Smooth muscle cell (in vitro differentiated cells): ENCODE measurements around the gene H2AZ2. TPM values are rescaled to one million over a fixed set of nuclear protein-coding genes. Genes with fewer than 3 reads are reported as not detected.

ENCODE experiments used
- DNase-seq: peaks from one replicate; lab custom pipeline; 2025; ENCODE audit not compliant: unreplicated experiment; lab: John Stamatoyannopoulos, UW
- H2AFZ ChIP-seq: fragments of 200-600 bp; sonication (generic); 2 replicates; pipeline ENCODE4 v1.6.0; 2016; ENCODE audit warnings: antibody characterized with exemption, low read depth, mild to moderate bottlenecking
- H3F3A ChIP-seq: fragments of 200-600 bp; sonication (generic); 2 replicates; pipeline ENCODE4 v1.6.0; 2017; ENCODE audit warnings: antibody characterized with exemption, low read depth
- H3K27ac ChIP-seq: fragments of 200-600 bp; sonication (generic); 2 replicates; pipeline ENCODE4 v1.5.1; 2016; ENCODE audit warnings: low read depth, mild to moderate bottlenecking
- H3K27me3 ChIP-seq: fragments of 200-600 bp; sonication (generic); 2 replicates; pipeline ENCODE4 v1.6.1; 2016; ENCODE audit warnings: low read depth, mild to moderate bottlenecking
- H3K36me3 ChIP-seq: fragments of 200-600 bp; sonication (generic); 2 replicates; pipeline ENCODE4 v1.5.1; 2016; ENCODE audit warnings: low read depth
- H3K4me1 ChIP-seq: fragments of 200-600 bp; sonication (generic); 2 replicates; pipeline ENCODE4 v1.5.1; 2016; ENCODE audit warnings: low read depth
- H3K4me2 ChIP-seq: fragments of 200-600 bp; sonication (generic); 2 replicates; pipeline ENCODE4 v1.6.0; 2016; ENCODE audit warnings: mild to moderate bottlenecking
- H3K4me3 ChIP-seq: fragments of 200-600 bp; sonication (generic); 2 replicates; pipeline ENCODE4 v1.5.1; 2016; ENCODE audit warnings: mild to moderate bottlenecking
- H3K79me2 ChIP-seq: fragments of 200-600 bp; sonication (generic); 2 replicates; pipeline ENCODE4 v1.6.0; 2016; ENCODE audit warnings: low read depth, mild to moderate bottlenecking
- H3K9ac ChIP-seq: fragments of 200-600 bp; sonication (generic); 2 replicates; pipeline ENCODE4 v1.6.0; 2016; ENCODE audit warnings: low read depth
- H3K9me3 ChIP-seq: fragments of 200-600 bp; sonication (generic); replicated peaks from 2 replicates; pipeline ENCODE4 v1.5.1; 2016; ENCODE audit warnings: low read depth
- H4K20me1 ChIP-seq: fragments of 200-600 bp; sonication (generic); 2 replicates; pipeline ENCODE4 v1.6.0; 2016; ENCODE audit warnings: low read depth
- WGBS: methylation state at CpG from one replicate; pipeline ENCODE4 v1.1.7; 2016; ENCODE audit warnings: low lambda C conversion rate; 5-methylcytosine and 5-hydroxymethylcytosine counted together
- polyA plus RNA-seq: library from polyadenylated mRNA; unstranded; fragments of >200 nt; fragmentation: Nextera tagmentation; extraction: Ambion mirVana; gene quantifications from 2 replicates; pipeline ENCODE4 v1.2.1, GENCODE V29; 2016
- total RNA-seq: library from RNA; depleted of rRNA; stranded (reverse); fragments of >200 nt; gene quantifications from 2 replicates; pipeline ENCODE4 v1.2.3, GENCODE V29; 2014
- TF ChIP-seq, protein P1 (sequence below): fragments of 200-600 bp; sonication (generic); IDR thresholded peaks from 2 replicates; pipeline ENCODE4 v1.5.1; 2017; ENCODE audit warnings: borderline replicate concordance, mild to moderate bottlenecking, antibody characterized with exemption; ENCODE audit not compliant: insufficient read depth, poor library complexity, severe bottlenecking

Gene H2AZ2
- total and polyA plus RNA-seq, 2 experiments from 2014 or later, result 122 to 135 TPM

DNA sequence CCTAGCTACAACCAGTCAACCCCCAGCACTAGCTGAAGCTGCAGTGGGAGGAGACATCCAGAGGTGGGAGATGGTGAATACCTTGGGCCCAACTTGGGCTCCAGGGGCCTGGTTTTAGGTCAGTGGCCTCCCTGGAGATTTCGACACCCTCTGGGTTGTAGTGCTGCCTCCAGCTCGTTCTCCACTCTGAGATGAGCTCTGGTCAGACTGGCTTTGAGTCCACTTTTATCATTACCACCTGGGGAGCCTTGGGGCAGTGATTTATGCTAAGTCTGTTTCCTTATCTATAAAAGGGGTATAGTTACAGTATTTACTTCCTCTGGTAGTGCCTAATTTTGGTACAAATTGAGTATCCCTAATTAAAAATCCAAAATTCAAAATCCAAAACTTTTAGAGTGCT lies 28.6 kb downstream of the H2AZ2 start:
- H3K36me3 ChIP-seq, result no peaks in the 10 kb centered on the region
- no peak for DNase-seq
- H3K9me3 ChIP-seq, result no peaks in the 10 kb centered on the region
- TF ChIP-seq, protein P1, sequence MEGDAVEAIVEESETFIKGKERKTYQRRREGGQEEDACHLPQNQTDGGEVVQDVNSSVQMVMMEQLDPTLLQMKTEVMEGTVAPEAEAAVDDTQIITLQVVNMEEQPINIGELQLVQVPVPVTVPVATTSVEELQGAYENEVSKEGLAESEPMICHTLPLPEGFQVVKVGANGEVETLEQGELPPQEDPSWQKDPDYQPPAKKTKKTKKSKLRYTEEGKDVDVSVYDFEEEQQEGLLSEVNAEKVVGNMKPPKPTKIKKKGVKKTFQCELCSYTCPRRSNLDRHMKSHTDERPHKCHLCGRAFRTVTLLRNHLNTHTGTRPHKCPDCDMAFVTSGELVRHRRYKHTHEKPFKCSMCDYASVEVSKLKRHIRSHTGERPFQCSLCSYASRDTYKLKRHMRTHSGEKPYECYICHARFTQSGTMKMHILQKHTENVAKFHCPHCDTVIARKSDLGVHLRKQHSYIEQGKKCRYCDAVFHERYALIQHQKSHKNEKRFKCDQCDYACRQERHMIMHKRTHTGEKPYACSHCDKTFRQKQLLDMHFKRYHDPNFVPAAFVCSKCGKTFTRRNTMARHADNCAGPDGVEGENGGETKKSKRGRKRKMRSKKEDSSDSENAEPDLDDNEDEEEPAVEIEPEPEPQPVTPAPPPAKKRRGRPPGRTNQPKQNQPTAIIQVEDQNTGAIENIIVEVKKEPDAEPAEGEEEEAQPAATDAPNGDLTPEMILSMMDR, result no peak
- no peaks in the 10 kb centered on the region for H3K27me3 ChIP-seq
- H3K27ac ChIP-seq, result no peak overlapping the region
- no peak overlapping the region for H3K4me3 ChIP-seq
- no peak overlapping the region for H3K9ac ChIP-seq
- H3K4me2 ChIP-seq, result no peak overlapping the region
- no peak overlapping the region for H2AFZ ChIP-seq
- WGBS, result 64% methylated on average over 2 of the region's 2 CpGs
- H4K20me1 ChIP-seq, result no peaks in the 10 kb centered on the region
- H3F3A ChIP-seq, result no peaks in the 10 kb centered on the region
- H3K79me2 ChIP-seq, result no peaks in the 10 kb centered on the region
- no peaks in the 10 kb centered on the region for H3K4me1 ChIP-seq

DNA sequence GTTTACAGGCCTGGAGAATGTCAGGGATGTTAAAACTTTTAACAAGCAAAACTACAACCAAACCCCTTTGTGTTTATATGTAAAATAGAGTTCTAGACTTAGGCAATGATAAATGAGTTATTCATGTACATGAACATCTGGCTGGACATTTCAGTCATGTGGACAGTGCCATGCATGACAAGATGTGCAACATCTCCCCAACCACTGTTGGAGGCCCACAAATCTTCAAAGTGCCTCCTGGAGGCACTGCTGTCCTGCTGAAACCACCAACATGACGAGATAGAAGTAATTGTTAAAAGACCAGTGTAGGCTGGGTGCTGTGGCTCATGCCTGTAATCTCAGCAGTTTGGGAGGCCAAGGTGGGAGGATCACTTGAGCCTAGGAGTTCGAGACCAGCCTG lies 33.0 kb downstream of the H2AZ2 start:
- DNase-seq, result no peak
- Histone ChIP-seq H2AFZ (no peak overlapping the region), H3F3A (no peaks in the 10 kb centered on the region), H3K4me2 (no peak overlapping the region), H3K79me2 (no peaks in the 10 kb centered on the region), H3K27me3 (no peaks in the 10 kb centered on the region), H3K27ac (no peak overlapping the region), H3K36me3 (no peaks in the 10 kb centered on the region), H4K20me1 (no peaks in the 10 kb centered on the region), H3K4me3 (no peak overlapping the region), H3K4me1 (no peaks in the 10 kb centered on the region), H3K9ac (no peak overlapping the region), H3K9me3 (no peaks in the 10 kb centered on the region)
- 94% methylated on average over 2 of the region's 2 CpGs for WGBS
- TF ChIP-seq, protein P1, result no peak

DNA sequence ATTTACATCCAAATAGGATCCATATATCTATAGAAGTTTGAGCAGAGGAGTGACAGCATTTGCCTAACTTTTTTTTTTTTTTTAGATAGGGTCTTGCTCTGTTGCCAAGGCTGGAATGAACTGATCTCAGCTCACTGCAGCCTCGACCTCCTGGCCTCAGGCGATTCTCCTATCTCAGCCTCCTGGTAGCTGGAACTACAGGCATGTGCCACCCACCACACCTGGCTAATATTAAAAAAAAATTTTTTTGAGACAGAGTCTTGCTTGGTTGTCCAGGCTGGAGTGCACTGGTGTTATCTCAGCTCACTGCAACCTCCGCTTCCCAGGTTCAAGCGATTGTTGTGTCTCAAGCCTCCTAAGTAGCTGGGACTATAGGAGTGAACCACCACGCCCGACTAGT lies 36.3 kb downstream of the H2AZ2 start:
- 97% methylated on average over 6 of the region's 6 CpGs for WGBS
- H3K9me3 ChIP-seq, result no peaks in the 10 kb centered on the region
- H3K79me2 ChIP-seq, result no peaks in the 10 kb centered on the region
- no peaks in the 10 kb centered on the region for H4K20me1 ChIP-seq
- no peak overlapping the region for H3K27ac ChIP-seq
- H3K4me2 ChIP-seq, result no peak overlapping the region
- DNase-seq, result no peak
- no peak overlapping the region for H3K4me3 ChIP-seq
- H3F3A ChIP-seq, result no peaks in the 10 kb centered on the region
- no peaks in the 10 kb centered on the region for H3K36me3 ChIP-seq
- TF ChIP-seq, protein P1, result no peak
- H3K4me1 ChIP-seq, result no peaks in the 10 kb centered on the region
- no peak overlapping the region for H3K9ac ChIP-seq
- H3K27me3 ChIP-seq, result no peaks in the 10 kb centered on the region
- no peak overlapping the region for H2AFZ ChIP-seq

DNA sequence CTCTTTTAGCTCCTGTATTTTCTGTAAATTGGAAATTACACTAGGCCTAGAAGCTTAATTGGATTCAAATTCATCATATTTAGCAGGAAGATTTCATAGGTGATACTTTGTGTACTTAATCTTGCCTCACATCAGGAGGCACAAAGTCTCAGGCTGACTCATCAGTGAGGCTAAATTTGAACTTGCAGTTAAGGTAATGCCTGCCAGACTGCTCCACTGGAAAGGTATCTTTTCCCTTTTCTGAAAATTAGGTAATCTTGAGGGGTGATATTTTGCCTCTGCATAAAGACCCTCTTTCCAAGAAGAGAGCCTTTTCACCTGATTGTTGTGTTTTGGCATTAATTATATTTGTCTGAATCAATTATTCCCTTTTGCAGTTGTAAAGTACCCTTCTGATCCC lies 36.8 kb downstream of the H2AZ2 start:
- Histone ChIP-seq H3K4me3 (no peak overlapping the region), H3K36me3 (no peaks in the 10 kb centered on the region), H3F3A (no peaks in the 10 kb centered on the region), H3K4me2 (no peak overlapping the region), H3K27me3 (no peaks in the 10 kb centered on the region), H4K20me1 (no peaks in the 10 kb centered on the region), H3K4me1 (no peaks in the 10 kb centered on the region), H2AFZ (no peak overlapping the region), H3K79me2 (no peaks in the 10 kb centered on the region), H3K27ac (no peak overlapping the region), H3K9me3 (no peaks in the 10 kb centered on the region), H3K9ac (no peak overlapping the region)
- TF ChIP-seq, protein P1, result no peak
- DNase-seq, result no peak
